Lower leg skin (tissue), 4 donors: ENCODE measurements around the gene SBNO2. TPM values are rescaled to one million over a fixed set of nuclear protein-coding genes. Genes with fewer than 3 reads are reported as not detected.

ENCODE experiments used
- DNase-seq, 2 donors: peaks; one replicate each; pipeline ENCODE4 v3.0.0-alpha.2; 2019; ENCODE audit warnings: low spot score in 2 of 2
- H3K4me3 ChIP-seq: fragments of 200-600 bp; sonication (generic); 2 replicates; pipeline ENCODE4 v1.5.1; 2017; ENCODE audit warnings: mild to moderate bottlenecking, low read depth; ENCODE audit not compliant: poor library complexity, severe bottlenecking
- CTCF ChIP-seq, 3 donors: fragments of 450-650 bp; IDR thresholded peaks; one replicate each; pipeline ENCODE4 v1.5.1; 2016; ENCODE audit warnings: antibody characterized with exemption in 3 of 3, mild to moderate bottlenecking in 3 of 3, moderate library complexity in 2 of 3
- POLR2A ChIP-seq, 2 donors: fragments of 450-650 bp; IDR thresholded peaks; one replicate each; pipeline ENCODE4 v1.6.1; 2016 to 2017; ENCODE audit warnings: antibody characterized with exemption in 2 of 2, mild to moderate bottlenecking in 1 of 2, moderate library complexity in 1 of 2
- WGBS, 2 donors: methylation state at CpG; one replicate each; pipeline ENCODE4 v1.1.5; 2018; 5-methylcytosine and 5-hydroxymethylcytosine counted together
- intact Hi-C: fragments of 100-400 bp; cut with DNase I; formaldehyde crosslinking; loops from one replicate; pipeline ENCODE4 v1.15.0; 2023; ENCODE audit warnings: low total_unique reads
- total RNA-seq, 4 donors: library from RNA; depleted of rRNA; stranded (reverse); fragments of >200 nt; gene quantifications; one replicate each; pipeline ENCODE4 v1.1.0, GENCODE V29; 2016

The SBNO2 gene
- total RNA-seq, 4 donors from 2014 or later = 54.8 to 68.6 (median 60.3) TPM

- no peak for DNase-seq
- no peak overlapping the region for H3K4me3 ChIP-seq
- TF ChIP-seq CTCF (IDR thresholded peaks at IDR 0.05) (no peak), POLR2A (IDR thresholded peaks at IDR 0.05) (no peak)
- intact Hi-C loops = no loop called here
- WGBS, 2 donors = 76 to 86% methylated on average over 24 to 26 of the region's 26 CpGs
Observed at GRCh38 chr19:1162404-1163282, 11.4 kb downstream of the SBNO2 start.

- H3K4me3 ChIP-seq = no peak overlapping the region
- intact Hi-C loops = no loop called here
- WGBS, 2 donors = 39 to 60% methylated on average over 14 to 16 of the region's 18 CpGs
- no peak for TF ChIP-seq CTCF (IDR thresholded peaks at IDR 0.05)
- no peak for TF ChIP-seq POLR2A (IDR thresholded peaks at IDR 0.05)
- no peak for DNase-seq
Observed at GRCh38 chr19:1161716-1162115, 12.4 kb downstream of the SBNO2 start.

DNA sequence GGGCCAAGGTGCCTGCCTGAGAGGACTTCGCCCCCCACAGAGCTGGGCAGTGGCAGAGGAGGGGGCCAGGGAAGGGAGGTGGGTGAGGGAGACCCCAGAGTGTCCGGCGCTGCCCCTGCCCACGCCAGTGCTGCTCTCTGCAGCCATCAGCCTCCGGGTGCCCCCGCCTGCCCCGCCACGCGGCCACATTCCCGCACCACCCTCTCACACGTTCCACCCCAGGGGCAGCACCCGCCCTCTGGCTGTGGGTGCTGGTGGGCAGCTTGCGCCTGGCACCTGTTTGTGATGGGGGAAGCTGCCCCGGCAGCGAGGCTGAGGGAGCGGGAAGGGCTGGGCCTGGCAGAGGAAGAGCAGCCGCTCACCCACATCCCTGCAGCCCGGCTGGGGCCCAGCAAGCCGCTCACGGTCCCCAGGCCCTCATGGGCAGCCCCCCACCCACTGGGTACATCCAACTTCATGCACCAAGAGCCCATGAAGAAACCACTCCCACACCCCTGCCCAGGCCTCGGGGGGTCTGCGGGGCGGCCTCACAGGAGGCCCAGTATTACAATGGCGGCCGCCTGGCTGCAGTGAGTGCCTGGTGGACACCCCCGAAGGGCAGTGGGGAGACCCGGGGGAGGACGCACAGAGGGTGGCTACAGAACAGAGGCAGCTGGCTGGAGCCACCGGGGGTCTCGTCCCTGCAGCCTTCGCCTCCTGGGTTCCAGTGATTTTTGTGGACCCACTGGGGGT lies 14.0 kb downstream of the SBNO2 start:
- WGBS, 2 donors = 84 to 93% methylated on average over 14 to 15 of the region's 31 CpGs
- intact Hi-C loops = no loop called here
- no peak for DNase-seq
- H3K4me3 ChIP-seq = no peak overlapping the region
- TF ChIP-seq POLR2A (IDR thresholded peaks at IDR 0.05) (no peak), CTCF (IDR thresholded peaks at IDR 0.05) (no peak)

DNA sequence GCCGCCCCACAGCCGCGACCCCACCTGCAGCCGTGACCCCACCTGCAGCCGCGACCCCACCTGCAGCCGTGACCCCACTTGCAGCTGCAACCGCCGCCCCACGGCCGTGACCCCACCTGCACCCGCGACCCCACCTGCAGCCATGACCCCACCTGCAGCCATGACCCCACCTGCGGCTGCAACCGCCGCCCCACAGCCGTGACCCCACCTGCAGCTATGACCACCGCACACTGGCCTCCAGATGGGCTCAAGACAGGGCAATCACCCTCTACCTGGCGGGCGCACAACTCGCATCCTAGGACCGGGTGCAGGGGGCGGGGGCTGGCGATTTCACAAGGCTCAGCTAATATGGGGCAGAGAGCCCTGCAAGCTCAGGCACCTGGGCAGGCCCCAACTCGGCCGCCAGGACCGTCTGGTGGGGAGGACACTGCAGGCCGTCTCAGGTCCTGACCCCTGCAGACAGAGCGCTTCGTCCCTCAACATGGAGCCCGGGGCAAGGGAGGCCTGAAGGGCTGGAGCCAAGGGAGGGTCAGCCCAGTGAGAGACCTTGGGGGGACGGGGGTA lies 15.1 kb downstream of the SBNO2 start:
- no peak for DNase-seq
- WGBS, 2 donors = 91 to 92% methylated on average over 26 to 31 of the region's 32 CpGs
- intact Hi-C loops = no loop called here
- TF ChIP-seq CTCF (IDR thresholded peaks at IDR 0.05) (no peak), POLR2A (IDR thresholded peaks at IDR 0.05) (no peak)
- no peak overlapping the region for H3K4me3 ChIP-seq

DNA sequence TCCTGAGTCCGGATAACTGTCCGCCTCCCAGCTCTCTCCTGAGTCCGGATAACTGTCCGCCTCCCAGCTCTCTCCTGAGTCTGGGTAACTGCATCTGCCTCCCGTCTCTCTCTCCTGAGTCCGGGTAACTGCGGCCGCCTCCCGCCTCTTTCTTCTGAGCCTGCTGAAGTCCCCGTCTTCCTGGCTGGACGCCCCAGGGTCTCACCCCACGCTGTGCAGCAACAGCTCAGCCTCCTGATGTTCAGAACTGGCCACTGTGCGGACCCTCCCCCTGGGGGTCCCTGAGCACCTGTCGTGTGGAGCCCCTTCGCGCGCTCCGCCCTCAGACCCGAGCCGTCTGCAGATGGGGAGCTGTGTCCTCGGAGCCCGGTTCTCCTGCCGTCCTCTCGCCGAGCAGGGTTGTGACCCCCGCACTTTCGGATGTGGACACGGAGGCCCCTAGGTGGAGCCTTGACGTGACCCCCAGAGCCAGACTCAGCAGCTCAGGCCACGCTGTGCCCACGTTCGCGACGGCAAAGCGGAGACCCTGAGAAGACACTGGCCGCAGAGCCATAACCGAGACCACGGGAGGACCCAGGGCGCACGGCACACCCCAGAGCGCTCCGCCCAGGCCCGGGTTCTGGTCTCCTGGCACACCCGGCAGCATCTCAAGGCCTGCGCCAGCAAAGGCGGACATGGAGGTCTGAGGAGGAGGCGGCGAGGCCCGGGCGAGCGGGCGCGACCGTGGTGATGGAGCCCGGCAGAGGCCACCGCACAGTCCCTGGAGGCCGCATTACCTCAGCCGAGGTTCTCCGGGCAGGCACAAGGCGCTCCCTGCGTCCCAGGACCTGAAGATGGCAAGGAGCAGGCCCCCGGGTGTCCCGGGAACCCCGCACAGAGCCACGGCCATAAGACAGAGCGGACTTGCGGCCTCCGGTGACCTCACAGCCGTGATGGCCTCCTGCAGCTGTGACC lies 15.9 kb downstream of the SBNO2 start:
- intact Hi-C loops = no loop called here
- no peak for DNase-seq
- TF ChIP-seq CTCF (IDR thresholded peaks at IDR 0.05) (no peak), POLR2A (IDR thresholded peaks at IDR 0.05) (no peak)
- no peak overlapping the region for H3K4me3 ChIP-seq
- WGBS, 2 donors = 92% methylated on average over 64 to 66 of the region's 69 CpGs
